Medulla oblongata (tissue), 1 donor: Measurements from ENCODE around the gene AGBL2.
A peak's percentile ranks its signal among the peaks of the same experiment; 100 is the strongest.
"Not testable (repeated sequence)": the region's sequence is repeated elsewhere in the genome, so short reads cannot be mapped to it uniquely, and the experiment has no call there.

Experiments used
- DNase-seq: peaks from one replicate; pipeline ENCODE4 v3.0.0-alpha.2; 2015; ENCODE audit errors: extremely low spot score

Gene AGBL2

GRCh38 chr11:47715082-47715669, at the start of gene AGBL2:
Gene AGBL2 (minus strand): TSS chr11:47715369. CDS start chr11:47714650, 719 bp downstream.
- peak; percentile 68 for DNase-seq

- not testable (repeated sequence) for DNase-seq
These were observed 44.1 kb upstream of the AGBL2 start for GRCh38 chr11:47759291-47759690.

GRCh38 chr11:47756208-47756607, 41.0 kb upstream of the AGBL2 start:
- no peak for DNase-seq

GRCh38 chr11:47750725-47751124, 35.6 kb upstream of the AGBL2 start:
- DNase-seq: no peak

GRCh38 chr11:47742494-47742893, 27.3 kb upstream of the AGBL2 start:
- DNase-seq: not testable (repeated sequence)

GRCh38 chr11:47737817-47738216, 22.6 kb upstream of the AGBL2 start:
- DNase-seq: not testable (repeated sequence)

GRCh38 chr11:47732271-47732670, 17.1 kb upstream of the AGBL2 start:
- no peak for DNase-seq

- peak; percentile 24 for DNase-seq
These were observed 16.3 kb upstream of the AGBL2 start for GRCh38 chr11:47731475-47731874.

GRCh38 chr11:47726878-47727514, 11.8 kb upstream of the AGBL2 start:
- no peak for DNase-seq

GRCh38 chr11:47726118-47726442, 10.9 kb upstream of the AGBL2 start:
- no peak for DNase-seq

GRCh38 chr11:47725442-47726117, 10.4 kb upstream of the AGBL2 start:
- DNase-seq: no peak

GRCh38 chr11:47724041-47724729, 9.0 kb upstream of the AGBL2 start:
- DNase-seq: no peak

- DNase-seq: no peak
These were observed 7.9 kb upstream of the AGBL2 start for GRCh38 chr11:47723041-47723440.

GRCh38 chr11:47720651-47721050, 5.5 kb upstream of the AGBL2 start:
- no peak for DNase-seq

- no peak for DNase-seq
These were observed 1.5 kb upstream of the AGBL2 start for GRCh38 chr11:47716692-47717091.

- no peak for DNase-seq
These were observed 551 bp downstream of the AGBL2 start for GRCh38 chr11:47714554-47715081.

GRCh38 chr11:47711816-47712215, 3.4 kb downstream of the AGBL2 start:
- no peak for DNase-seq

- DNase-seq: no peak
These were observed 3.9 kb downstream of the AGBL2 start for GRCh38 chr11:47711225-47711624.

- not testable (repeated sequence) for DNase-seq
These were observed 7.8 kb downstream of the AGBL2 start for GRCh38 chr11:47707275-47707786.

GRCh38 chr11:47705721-47706120, 9.4 kb downstream of the AGBL2 start:
- DNase-seq: no peak

- no peak for DNase-seq
These were observed 23.2 kb downstream of the AGBL2 start for GRCh38 chr11:47691979-47692378.

- no peak for DNase-seq
These were observed 25.7 kb downstream of the AGBL2 start for GRCh38 chr11:47689480-47689879.
